Neuronal stem cell (in vitro differentiated cells): ENCODE measurements around the gene UNC13C.
A peak's percentile ranks its signal among the peaks of the same experiment; 100 is the strongest.
"Not testable (repeated sequence)": the region's sequence is repeated elsewhere in the genome, so short reads cannot be mapped to it uniquely, and the experiment has no call there.

Experiments
- DNase-seq: peaks from one replicate; pipeline ENCODE4 v3.0.0-alpha.2; 2013; ENCODE audit warnings: low spot score
- H2AFZ ChIP-seq: one replicate; pipeline ENCODE4 v1.6.1; 2013; ENCODE audit warnings: mild to moderate bottlenecking, low read length, inconsistent platforms
- H2AK5ac ChIP-seq: 2 replicates; pipeline ENCODE4 v1.6.1; 2013; ENCODE audit warnings: low read depth, mild to moderate bottlenecking, inconsistent platforms, low read length, moderate library complexity, mixed read lengths
- H2BK120ac ChIP-seq: 2 replicates; pipeline ENCODE4 v1.6.1; 2013; ENCODE audit warnings: low read depth, mild to moderate bottlenecking, inconsistent platforms, low read length, moderate library complexity, mixed read lengths
- H2BK12ac ChIP-seq: one replicate; pipeline ENCODE4 v1.6.1; 2013; ENCODE audit warnings: low read length, inconsistent platforms
- H2BK15ac ChIP-seq: 2 replicates; pipeline ENCODE4 v1.6.1; 2013; ENCODE audit warnings: mild to moderate bottlenecking, low read length, inconsistent platforms, mixed read lengths
- H2BK5ac ChIP-seq: one replicate; pipeline ENCODE4 v1.6.1; 2013; ENCODE audit warnings: inconsistent platforms, mild to moderate bottlenecking, low read length, moderate library complexity
- H3K14ac ChIP-seq: one replicate; pipeline ENCODE4 v1.6.1; 2013; ENCODE audit warnings: low read length, inconsistent platforms
- H3K18ac ChIP-seq: 2 replicates; pipeline ENCODE4 v1.6.1; 2013; ENCODE audit warnings: low read length, inconsistent platforms
- H3K23ac ChIP-seq: 2 replicates; pipeline ENCODE4 v1.6.1; 2013; ENCODE audit warnings: low read depth, mild to moderate bottlenecking, mixed read lengths, low read length, inconsistent platforms; ENCODE audit not compliant: poor library complexity
- H3K27ac ChIP-seq: replicated peaks from 3 replicates; pipeline ENCODE4 v1.5.1; 2013; ENCODE audit warnings: low read length, inconsistent platforms
- H3K27me3 ChIP-seq, 3 experiments: 2 replicates each; pipeline ENCODE4 v1.6.1; 2013; ENCODE audit warnings: low read length in 3 of 3, mild to moderate bottlenecking in 2 of 3, inconsistent platforms in 1 of 3, low read depth in 1 of 3, mixed read lengths in 1 of 3, moderate library complexity in 1 of 3; ENCODE audit not compliant: control insufficient read depth in 3 of 3, insufficient read depth in 3 of 3
- H3K36me3 ChIP-seq, 2 donors: replicated peaks in 1 of 2; 2 replicates each; pipeline ENCODE4 v1.6.1; 2013; ENCODE audit warnings: low read length in 2 of 2; ENCODE audit not compliant: control insufficient read depth in 2 of 2, insufficient read depth in 2 of 2
- H3K4ac ChIP-seq: 2 replicates; pipeline ENCODE4 v1.6.1; 2013; ENCODE audit warnings: inconsistent platforms, mild to moderate bottlenecking, low read length, moderate library complexity
- H3K4me1 ChIP-seq, 2 donors: 1 replicate in 1 of 2; 2 replicates in 1 of 2; pipeline ENCODE4 v1.6.1; 2013; ENCODE audit warnings: low read length in 2 of 2, low read depth in 1 of 2; ENCODE audit not compliant: control insufficient read depth in 2 of 2, insufficient read depth in 1 of 2
- H3K4me2 ChIP-seq: one replicate; pipeline ENCODE4 v1.6.1; 2013; ENCODE audit warnings: mild to moderate bottlenecking, low read length, inconsistent platforms; ENCODE audit not compliant: insufficient read depth, poor library complexity, severe bottlenecking
- H3K4me3 ChIP-seq, 2 donors: 2 replicates each; pipeline ENCODE4 v1.5.1; 2013; ENCODE audit warnings: low read length in 2 of 2, mild to moderate bottlenecking in 2 of 2, inconsistent platforms in 1 of 2, moderate library complexity in 1 of 2
- H3K79me1 ChIP-seq: one replicate; pipeline ENCODE4 v1.6.1; 2013; ENCODE audit warnings: low read depth, mild to moderate bottlenecking, inconsistent platforms, low read length, moderate library complexity
- H3K9ac ChIP-seq: one replicate; pipeline ENCODE4 v1.6.1; 2013; ENCODE audit warnings: mild to moderate bottlenecking, low read depth, low read length, inconsistent platforms; ENCODE audit not compliant: poor library complexity
- H3K9me3 ChIP-seq, 2 donors: replicated peaks in 1 of 2; 2 replicates each; pipeline versions ENCODE3 to v1.6.1; 2013; ENCODE audit warnings: low read length in 2 of 2, mild to moderate bottlenecking in 2 of 2, inconsistent platforms in 1 of 2, low read depth in 1 of 2, mixed read lengths in 1 of 2, moderate library complexity in 1 of 2; ENCODE audit not compliant: control insufficient read depth in 2 of 2, insufficient read depth in 1 of 2
- H4K8ac ChIP-seq: one replicate; pipeline ENCODE4 v1.6.1; 2013; ENCODE audit warnings: low read depth, mild to moderate bottlenecking, inconsistent platforms, low read length, moderate library complexity
- H4K91ac ChIP-seq: one replicate; pipeline ENCODE4 v1.6.1; 2013; ENCODE audit warnings: low read length, low read depth, mild to moderate bottlenecking, inconsistent platforms; ENCODE audit not compliant: poor library complexity
- WGBS, 2 donors: extraction: QIAGEN DNeasy Blood & Tissue Kit; methylation state at CpG; one replicate each; pipeline ENCODE4 v1.1.7; 2013; ENCODE audit warnings: missing lambda C conversion rate in 2 of 2, mixed read lengths in 1 of 2; ENCODE audit not compliant: insufficient read length in 2 of 2, insufficient replicate concordance in 1 of 2; ENCODE audit errors: extremely low coverage in 2 of 2; 5-methylcytosine and 5-hydroxymethylcytosine counted together

The UNC13C gene

GRCh38 chr15:54450288-54450687 lies 472.0 kb downstream of the UNC13C start:
- H3K14ac ChIP-seq, H4K8ac ChIP-seq, H3K79me1 ChIP-seq, DNase-seq, H2BK120ac ChIP-seq, H2BK12ac ChIP-seq, H3K18ac ChIP-seq, H3K4ac ChIP-seq, H2AK5ac ChIP-seq, H2BK15ac ChIP-seq, H2BK5ac ChIP-seq, H3K27me3 ChIP-seq, H3K4me2 ChIP-seq, H2AFZ ChIP-seq, H3K4me1 ChIP-seq, H3K36me3 ChIP-seq, H4K91ac ChIP-seq, H3K4me3 ChIP-seq, H3K9me3 ChIP-seq, H3K23ac ChIP-seq, H3K9ac ChIP-seq, H3K27ac ChIP-seq: not testable (repeated sequence)
- WGBS, 2 donors, result no CpG with 5 or more reads among the region's 9 CpGs

- WGBS, 2 donors, result no CpG with 5 or more reads among the region's 1 CpG
- H2BK120ac ChIP-seq, result no peak overlapping the region
- no peaks in the 10 kb centered on the region for H3K27me3 ChIP-seq
These were observed 478.2 kb downstream of the UNC13C start for GRCh38 chr15:54456413-54456812.

GRCh38 chr15:54462511-54462913 lies 484.3 kb downstream of the UNC13C start:
- no peak overlapping the region for H2BK120ac ChIP-seq
- no peak overlapping the region for H2BK5ac ChIP-seq
- H3K9ac ChIP-seq, result no peak overlapping the region
- no peak overlapping the region for H4K91ac ChIP-seq
- H2AK5ac ChIP-seq, result no peak overlapping the region
- H3K27me3 ChIP-seq, result no peaks in the 10 kb centered on the region
- no peak overlapping the region for H2BK15ac ChIP-seq
- no peak overlapping the region for H2AFZ ChIP-seq
- no peak overlapping the region for H3K4ac ChIP-seq
- H3K9me3 ChIP-seq, result peaks cover 0 to 1% of the 10 kb centered on the region in 2 donors
- no CpG with 5 or more reads among the region's 17 CpGs for WGBS, 2 donors
- no peak overlapping the region for H2BK12ac ChIP-seq
- DNase-seq, result no peak
- peak overlapping the region; percentile 48 for H3K18ac ChIP-seq
- H4K8ac ChIP-seq, result no peak overlapping the region
- peak overlapping the region; percentile 11 for H3K4me2 ChIP-seq
- H3K36me3 ChIP-seq, result no peaks in the 10 kb centered on the region
- H3K27ac ChIP-seq, result no peak overlapping the region
- H3K14ac ChIP-seq, result no peak overlapping the region
- no peaks in the 10 kb centered on the region for H3K79me1 ChIP-seq
- no peak overlapping the region for H3K4me3 ChIP-seq
- no peak overlapping the region for H3K23ac ChIP-seq
- H3K4me1 ChIP-seq, result no peaks in the 10 kb centered on the region

More at GRCh38 chr15:54456413-54456812, 478.2 kb downstream of the UNC13C start:
- no peak overlapping the region for H2AK5ac ChIP-seq
- H4K91ac ChIP-seq, result no peak overlapping the region
- H3K18ac ChIP-seq, result no peak overlapping the region
- H2BK12ac ChIP-seq, result no peak overlapping the region
- peaks cover 0 to 8% of the 10 kb centered on the region in 2 donors for H3K9me3 ChIP-seq
- H2AFZ ChIP-seq, result no peak overlapping the region
- H3K36me3 ChIP-seq, result no peaks in the 10 kb centered on the region
- no peak for DNase-seq
- no peak overlapping the region for H3K14ac ChIP-seq
- no peak overlapping the region for H2BK15ac ChIP-seq
- no peak overlapping the region for H3K23ac ChIP-seq
- no peak overlapping the region for H3K9ac ChIP-seq
- no peak overlapping the region for H3K4ac ChIP-seq
- no peaks in the 10 kb centered on the region for H3K79me1 ChIP-seq
- H3K4me1 ChIP-seq, result no peaks in the 10 kb centered on the region
- H3K27ac ChIP-seq, result no peak overlapping the region
- H2BK5ac ChIP-seq, result no peak overlapping the region
- H4K8ac ChIP-seq, result no peak overlapping the region
- H3K4me2 ChIP-seq, result no peak overlapping the region
- no peak overlapping the region for H3K4me3 ChIP-seq

- no peak overlapping the region for H3K14ac ChIP-seq
- H3K4me3 ChIP-seq, result no peak overlapping the region
- no peaks in the 10 kb centered on the region for H3K79me1 ChIP-seq
- no peaks in the 10 kb centered on the region for H3K4me1 ChIP-seq
- H3K9me3 ChIP-seq, result no peaks in the 10 kb centered on the region
- no peak overlapping the region for H4K91ac ChIP-seq
- H2BK120ac ChIP-seq, result no peak overlapping the region
- H3K27ac ChIP-seq, result no peak overlapping the region
- H2AFZ ChIP-seq, result peak overlapping the region; percentile 19
- no peaks in the 10 kb centered on the region for H3K27me3 ChIP-seq
- no CpG with 5 or more reads among the region's 3 CpGs for WGBS, 2 donors
- no peak overlapping the region for H4K8ac ChIP-seq
- H3K18ac ChIP-seq, result peak overlapping the region; percentile 51
- no peaks in the 10 kb centered on the region for H3K36me3 ChIP-seq
- no peak overlapping the region for H2AK5ac ChIP-seq
- peak overlapping the region; percentile 28 for H2BK15ac ChIP-seq
- no peak overlapping the region for H2BK5ac ChIP-seq
- no peak overlapping the region for H3K23ac ChIP-seq
- no peak overlapping the region for H3K4ac ChIP-seq
- H3K4me2 ChIP-seq, result no peak overlapping the region
- no peak for DNase-seq
- no peak overlapping the region for H3K9ac ChIP-seq
- no peak overlapping the region for H2BK12ac ChIP-seq
These were observed 503.6 kb downstream of the UNC13C start for GRCh38 chr15:54481819-54482218.
